Endothelial cell of umbilical vein (primary cell): ENCODE measurements around the gene CLSTN2.

Experiments
- POLR2AphosphoS5 ChIP-seq: IDR thresholded peaks from 2 replicates; pipeline ENCODE4 v1.6.1; 2012; ENCODE audit warnings: low read depth, mild to moderate bottlenecking, control low read depth, low read length, moderate library complexity; ENCODE audit not compliant: insufficient read depth
- TF ChIP-seq, protein P1 (sequence below), 2 donors: IDR thresholded peaks; 1 replicate in 1 of 2; 2 replicates in 1 of 2; pipeline ENCODE4 v1.5.1; 2011; ENCODE audit warnings: low read length in 2 of 2, mild to moderate bottlenecking in 2 of 2, moderate library complexity in 2 of 2, control low read depth in 1 of 2, inconsistent platforms in 1 of 2, low read depth in 1 of 2; ENCODE audit not compliant: insufficient read depth in 1 of 2; ENCODE audit errors: extremely low read depth in 1 of 2
- TF ChIP-seq, protein P2 (sequence below): IDR thresholded peaks from 2 replicates; pipeline ENCODE4 v1.6.1; 2011; ENCODE audit not compliant: insufficient read depth, insufficient read length

DNA sequence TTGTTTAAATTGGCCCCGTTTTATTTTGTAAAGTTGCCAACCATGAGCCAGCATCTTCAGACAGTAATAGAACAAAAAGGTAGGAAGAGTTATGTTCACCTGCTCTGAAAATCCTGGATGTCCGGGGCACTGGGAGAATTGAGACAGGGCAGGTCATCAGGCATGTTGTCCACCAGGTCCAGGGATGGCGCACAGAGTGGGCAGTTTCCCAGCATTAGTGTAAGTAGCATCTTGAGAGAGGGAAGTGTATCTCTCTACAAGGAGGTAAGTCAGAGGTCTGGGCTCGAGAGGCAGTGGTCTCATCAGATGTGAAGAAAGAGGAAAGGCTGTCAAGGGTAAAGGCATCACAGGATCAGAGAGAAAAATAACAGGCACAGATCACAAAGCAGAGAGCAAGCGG, 339.4 kb downstream of the CLSTN2 start:
- TF ChIP-seq, protein P1, sequence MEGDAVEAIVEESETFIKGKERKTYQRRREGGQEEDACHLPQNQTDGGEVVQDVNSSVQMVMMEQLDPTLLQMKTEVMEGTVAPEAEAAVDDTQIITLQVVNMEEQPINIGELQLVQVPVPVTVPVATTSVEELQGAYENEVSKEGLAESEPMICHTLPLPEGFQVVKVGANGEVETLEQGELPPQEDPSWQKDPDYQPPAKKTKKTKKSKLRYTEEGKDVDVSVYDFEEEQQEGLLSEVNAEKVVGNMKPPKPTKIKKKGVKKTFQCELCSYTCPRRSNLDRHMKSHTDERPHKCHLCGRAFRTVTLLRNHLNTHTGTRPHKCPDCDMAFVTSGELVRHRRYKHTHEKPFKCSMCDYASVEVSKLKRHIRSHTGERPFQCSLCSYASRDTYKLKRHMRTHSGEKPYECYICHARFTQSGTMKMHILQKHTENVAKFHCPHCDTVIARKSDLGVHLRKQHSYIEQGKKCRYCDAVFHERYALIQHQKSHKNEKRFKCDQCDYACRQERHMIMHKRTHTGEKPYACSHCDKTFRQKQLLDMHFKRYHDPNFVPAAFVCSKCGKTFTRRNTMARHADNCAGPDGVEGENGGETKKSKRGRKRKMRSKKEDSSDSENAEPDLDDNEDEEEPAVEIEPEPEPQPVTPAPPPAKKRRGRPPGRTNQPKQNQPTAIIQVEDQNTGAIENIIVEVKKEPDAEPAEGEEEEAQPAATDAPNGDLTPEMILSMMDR (IDR thresholded peaks at IDR 0.05; ENCODE audit: extremely low read depth in 1 of 2, insufficient read depth in 1 of 2, low read depth in 1 of 2, low read length in 2 of 2): no peak
- TF ChIP-seq POLR2AphosphoS5: no peak
- TF ChIP-seq, protein P2, sequence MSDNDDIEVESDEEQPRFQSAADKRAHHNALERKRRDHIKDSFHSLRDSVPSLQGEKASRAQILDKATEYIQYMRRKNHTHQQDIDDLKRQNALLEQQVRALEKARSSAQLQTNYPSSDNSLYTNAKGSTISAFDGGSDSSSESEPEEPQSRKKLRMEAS: no peak
